Islet of Langerhans (tissue), 1 donor: ENCODE measurements around the gene ANKRD16.
"Not testable (repeated sequence)": the region's sequence is repeated elsewhere in the genome, so short reads cannot be mapped to it uniquely, and the experiment has no call there.

ENCODE experiments used
- FAIRE-seq: peaks from one replicate; lab custom pipeline; 2011; peaks lifted over from hg19 to GRCh38; lab: Jason Lieb, UNC

ANKRD16 gene

DNA sequence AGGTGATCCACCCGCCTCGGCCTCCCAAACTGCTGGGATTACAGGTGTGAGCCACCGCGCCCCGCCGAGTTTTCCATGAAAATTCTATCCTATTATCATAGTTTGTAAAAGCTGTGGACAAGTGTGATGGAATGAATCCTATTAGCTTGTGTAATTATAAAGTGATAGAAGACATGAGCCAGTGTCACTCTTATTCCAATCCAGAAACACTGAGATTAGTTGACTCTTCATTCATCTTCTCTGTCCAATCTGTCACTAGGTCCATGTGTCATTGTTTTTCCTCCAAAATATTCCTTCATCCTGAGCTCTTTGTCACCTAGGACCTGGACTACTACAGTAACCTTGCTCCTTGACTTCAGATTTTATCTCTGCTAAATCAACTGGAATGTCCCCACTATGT is 13.9 kb upstream of the ANKRD16 start:
- FAIRE-seq: no peak

DNA sequence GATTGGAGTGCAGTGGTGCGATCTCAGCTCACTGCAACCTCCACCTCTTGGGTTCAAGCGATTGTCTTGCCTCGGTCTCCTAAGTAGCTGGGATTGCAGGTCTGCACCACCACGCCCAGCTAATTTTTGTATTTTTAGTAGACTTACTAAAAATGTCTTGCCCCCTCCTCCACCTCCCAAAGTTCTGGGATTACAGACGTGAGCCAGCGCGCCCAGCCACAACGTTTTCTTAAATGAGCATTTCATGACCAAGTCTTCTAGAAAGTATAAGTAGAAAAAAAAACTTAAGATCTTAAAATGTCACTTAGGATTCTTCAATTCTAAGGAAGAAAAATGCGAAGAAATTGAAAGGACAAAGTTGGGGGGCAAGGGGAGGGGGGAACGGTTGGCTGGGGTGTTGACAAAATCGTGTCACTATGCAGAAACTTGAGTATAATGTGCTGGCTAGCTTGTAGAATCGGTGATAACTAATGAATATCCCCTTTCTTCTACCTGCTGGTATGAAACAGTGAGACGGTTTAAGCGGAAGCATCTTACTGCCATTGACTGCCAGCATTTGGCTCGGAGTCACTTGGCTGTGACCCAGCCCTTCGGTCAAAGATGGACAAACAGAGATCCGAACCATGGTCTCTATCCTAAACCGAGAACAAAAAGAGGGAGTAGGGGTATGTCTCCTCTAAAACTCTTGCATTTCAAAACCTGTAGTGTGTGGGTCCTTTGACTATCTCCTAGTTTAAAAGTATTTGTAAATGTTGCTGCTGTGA is 13.0 kb upstream of the ANKRD16 start:
- no peak for FAIRE-seq

DNA sequence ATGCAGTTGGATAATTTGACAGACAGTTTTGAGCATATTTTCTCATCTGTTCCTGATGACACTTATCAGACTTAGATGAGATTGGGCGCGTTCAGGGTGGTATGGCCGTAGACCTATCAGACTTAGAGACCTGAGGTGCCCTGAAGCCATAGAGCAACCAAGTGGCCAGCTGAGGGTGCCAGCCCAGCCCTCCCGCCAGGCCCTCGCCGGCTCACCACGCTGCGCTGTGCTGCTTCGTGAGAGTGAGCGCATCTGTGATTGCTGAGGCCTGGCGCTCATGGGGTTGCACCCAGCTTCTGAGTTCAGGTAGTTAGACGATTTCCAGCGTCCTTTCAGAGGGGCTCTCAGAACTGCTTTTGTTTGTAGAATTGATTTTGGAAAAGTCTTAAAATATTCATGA is 10.6 kb upstream of the ANKRD16 start:
- FAIRE-seq: no peak

DNA sequence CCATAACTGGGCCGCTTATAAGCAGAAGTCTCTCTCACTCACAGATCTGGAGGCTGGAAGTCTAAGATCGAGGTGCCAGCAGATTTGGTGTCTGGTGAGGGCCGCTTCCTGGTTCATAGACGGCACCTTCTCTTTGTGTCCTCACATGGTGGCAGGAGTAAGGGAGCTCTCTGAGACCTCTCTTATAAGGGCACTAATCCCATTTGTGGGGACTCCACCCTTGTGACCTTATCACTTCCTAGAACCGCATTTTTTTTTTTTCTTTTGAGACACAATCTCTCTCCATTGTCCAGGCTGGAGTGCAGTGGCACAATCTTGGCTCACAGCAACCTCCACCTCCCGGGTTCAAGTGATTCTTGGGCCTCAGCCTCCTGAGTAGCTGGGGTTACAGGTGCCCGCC is 8.5 kb upstream of the ANKRD16 start:
- FAIRE-seq: no peak

DNA sequence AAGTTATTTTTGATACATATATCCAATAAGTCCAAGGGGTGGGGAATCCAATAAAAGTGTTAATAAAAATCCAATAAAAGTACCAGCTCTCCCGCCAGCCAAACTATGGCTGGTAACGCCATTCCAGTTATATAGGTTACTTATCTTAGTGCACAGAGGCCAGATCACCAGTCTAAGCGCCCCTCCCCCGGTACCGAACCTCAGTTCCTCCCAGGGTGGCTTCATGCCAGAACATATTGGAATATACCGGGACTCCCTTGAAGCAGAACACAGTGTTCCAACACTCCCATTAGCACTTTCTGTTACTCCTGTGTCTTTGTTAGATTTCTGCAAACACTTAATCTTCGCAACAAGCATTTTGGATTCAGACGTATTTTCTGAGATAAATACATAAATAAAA is 7.8 kb upstream of the ANKRD16 start:
- FAIRE-seq: no peak

DNA sequence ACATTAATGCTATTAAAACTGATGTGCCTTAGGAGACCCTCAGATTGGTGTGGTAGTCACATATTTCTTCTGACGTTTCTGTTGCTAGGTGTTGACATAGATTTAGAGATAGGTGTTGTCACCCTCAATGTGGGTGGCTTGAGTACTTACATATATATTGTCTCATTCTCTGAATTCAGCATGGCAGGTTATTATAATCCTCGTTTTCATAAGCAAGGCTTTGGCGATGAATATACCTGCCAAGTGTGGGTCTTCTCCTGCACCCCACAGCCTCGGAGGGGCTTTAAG is 7.3 kb upstream of the ANKRD16 start:
- FAIRE-seq: no peak

DNA sequence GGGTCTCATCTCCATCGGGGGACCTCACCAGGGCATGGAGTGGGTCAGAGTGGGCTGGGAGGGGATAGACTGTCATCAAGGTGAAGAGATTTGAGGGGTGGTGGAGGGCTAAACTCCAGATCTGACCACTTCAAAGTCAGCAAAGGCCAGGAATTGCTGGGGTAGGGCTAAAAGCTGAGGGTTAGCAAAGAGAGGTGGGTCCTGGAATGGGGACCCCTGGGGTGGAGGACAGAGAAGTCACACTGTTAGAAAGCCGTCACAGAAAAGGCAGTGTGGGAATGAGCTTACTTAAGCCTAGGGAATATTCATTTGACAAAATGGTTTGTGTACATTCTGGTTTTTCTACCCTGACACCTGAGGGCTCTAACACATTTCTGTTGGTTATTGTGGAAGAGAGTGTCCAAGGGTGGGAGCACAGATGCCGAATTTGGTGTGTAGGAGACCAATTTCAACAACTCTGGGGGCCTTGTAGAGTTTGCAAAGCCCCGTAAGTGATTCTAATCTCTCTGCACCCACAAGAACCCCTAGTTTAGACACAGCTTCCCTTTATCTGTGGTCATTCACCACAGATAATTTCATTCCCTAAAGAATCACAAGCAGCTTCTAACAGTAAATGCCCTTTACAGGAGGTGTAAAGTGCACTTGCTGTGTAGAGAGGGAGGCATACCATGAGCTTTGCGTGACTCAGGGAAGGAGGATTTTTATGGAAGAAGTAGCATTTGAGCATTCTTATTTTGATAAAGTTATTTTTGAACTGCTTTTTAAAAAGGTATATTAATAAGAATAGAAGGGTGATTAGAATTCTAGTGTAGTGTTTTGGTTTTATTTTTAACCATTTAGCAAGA is 6.7 kb upstream of the ANKRD16 start:
- FAIRE-seq: no peak

DNA sequence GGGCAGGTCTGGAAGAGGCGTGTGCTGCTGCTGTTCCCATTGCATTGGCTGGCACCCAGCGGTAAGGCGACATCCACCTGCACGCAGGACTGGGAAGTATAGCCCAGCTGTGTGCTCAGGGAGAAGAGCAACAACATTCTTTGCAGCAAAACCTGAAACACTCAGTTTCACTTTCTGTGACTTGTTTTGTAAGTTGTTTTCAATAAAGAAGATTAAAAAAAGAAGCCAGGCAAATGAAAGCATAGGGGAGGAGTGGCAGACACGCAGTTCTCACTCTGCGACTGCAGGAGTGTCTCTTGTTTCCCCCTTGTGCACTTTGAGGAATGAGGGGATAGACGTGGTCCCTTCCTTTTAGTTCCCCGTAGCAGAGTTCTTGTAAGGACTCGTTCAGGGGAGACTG is 6.1 kb upstream of the ANKRD16 start:
- FAIRE-seq: no peak

DNA sequence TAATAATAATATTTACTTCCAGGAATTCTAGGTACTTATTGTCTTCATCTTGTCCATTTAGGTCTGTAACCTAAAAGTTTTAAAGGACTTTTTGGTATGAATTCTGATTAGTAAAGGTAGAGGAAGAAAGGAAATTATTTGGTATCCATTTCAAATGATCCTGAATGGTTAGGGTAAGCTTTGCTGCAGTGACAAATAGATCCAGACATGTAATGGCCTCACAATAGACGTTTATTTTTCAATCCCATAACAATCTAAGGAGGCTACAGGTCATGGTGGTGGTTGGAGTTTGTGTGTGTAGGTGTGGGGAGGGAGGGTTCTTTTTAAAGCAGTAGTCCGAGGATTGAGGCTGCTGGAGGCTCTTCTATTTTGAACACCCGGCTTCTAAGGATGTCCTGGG is 5.7 kb upstream of the ANKRD16 start:
- FAIRE-seq: no peak

DNA sequence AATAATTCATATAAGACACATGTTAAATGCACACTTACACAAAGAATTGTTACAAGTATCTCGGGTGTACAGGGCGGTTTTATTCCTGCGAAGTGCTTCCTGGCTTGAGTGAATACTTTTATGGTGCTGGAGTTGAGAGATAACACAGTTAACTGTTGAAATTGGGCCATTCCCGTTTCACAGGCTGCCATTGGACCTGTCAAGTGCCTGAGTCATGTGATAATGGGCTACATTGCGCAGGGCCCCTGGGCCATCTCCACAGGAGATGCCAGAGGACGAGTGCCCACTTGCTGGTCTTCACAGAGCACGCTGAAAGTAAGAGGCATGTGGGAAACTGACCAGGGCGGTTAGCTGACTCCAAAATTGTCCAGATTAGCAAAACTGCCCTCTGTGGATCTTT is 5.2 kb upstream of the ANKRD16 start:
- no peak for FAIRE-seq

DNA sequence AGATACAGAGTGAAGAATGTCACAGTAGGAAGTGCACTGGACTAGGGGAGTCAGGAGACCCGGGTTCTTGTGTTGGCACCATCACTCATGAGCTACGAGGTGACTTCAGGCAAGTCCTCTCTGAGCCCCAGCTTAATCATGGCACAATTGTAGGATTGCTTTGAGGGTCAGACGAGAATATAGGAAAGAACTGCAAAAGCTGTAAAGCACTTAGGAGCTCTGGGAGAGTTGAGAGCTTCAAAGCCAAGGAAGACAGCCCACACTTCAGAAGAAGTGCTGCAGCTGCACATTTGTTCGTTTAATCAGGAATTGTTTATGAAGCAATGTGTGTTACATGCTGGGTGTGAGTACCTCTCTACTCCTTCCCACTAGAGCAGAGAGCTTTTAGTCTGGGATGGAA is 4.7 kb upstream of the ANKRD16 start:
- FAIRE-seq: no peak

DNA sequence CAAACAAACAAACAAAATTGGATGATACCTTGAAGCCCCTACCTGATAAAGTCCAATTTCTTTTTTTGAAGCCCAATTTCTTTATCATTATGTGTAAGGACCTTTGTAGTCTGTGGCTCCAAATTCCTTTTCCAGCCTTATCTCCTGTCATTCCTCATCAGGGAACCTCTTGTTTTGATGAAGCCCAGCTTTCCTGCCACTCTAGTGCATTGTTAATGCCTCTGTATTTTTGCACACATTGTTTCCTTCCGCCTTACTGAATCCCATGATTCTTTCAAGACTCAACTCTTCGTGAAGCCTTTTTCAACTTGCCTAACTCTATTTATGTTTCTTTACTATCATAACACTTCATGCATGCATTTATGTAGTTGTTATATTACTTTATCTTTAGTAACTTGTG is 3.6 kb upstream of the ANKRD16 start:
- FAIRE-seq: no peak

DNA sequence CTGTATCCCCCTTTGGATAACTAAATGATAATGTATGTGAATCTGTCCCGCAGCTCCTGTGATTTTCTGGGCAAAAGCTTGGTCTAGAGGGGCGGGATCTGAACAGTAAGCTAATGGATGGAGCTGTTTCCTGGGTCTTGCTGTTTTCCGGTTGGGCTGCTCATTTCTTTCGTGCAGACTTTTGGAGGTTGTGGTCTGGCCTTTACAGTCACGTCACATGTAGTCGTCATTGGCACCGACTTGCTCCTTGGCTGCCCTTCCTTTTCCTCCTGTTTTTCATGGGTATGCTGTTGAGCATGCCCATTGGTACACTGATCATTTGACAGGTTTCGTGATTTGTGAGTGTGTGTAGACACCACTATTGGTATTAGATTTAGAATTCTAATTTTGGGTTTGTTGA is 2.3 kb upstream of the ANKRD16 start:
- no peak for FAIRE-seq

DNA sequence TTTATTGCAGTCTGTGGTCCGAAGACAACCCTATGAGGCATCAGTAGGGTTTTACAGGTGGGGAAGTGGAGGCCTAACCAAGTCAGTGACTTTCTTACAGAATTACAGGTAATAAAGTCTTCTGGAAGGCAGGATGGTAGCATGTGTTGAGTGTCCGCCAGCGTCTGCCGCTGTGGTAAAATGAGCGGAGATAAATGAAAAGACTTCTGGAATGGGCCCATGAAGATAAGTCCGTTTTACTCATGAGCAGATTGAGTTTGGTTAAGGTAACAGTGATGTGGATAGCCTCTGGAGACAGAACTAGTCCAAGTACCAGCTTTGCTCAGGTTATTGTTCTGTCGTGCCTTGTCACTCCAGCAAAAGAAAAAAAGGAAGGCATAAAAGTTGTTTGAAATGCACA is 1.3 kb upstream of the ANKRD16 start:
- FAIRE-seq: no peak

DNA sequence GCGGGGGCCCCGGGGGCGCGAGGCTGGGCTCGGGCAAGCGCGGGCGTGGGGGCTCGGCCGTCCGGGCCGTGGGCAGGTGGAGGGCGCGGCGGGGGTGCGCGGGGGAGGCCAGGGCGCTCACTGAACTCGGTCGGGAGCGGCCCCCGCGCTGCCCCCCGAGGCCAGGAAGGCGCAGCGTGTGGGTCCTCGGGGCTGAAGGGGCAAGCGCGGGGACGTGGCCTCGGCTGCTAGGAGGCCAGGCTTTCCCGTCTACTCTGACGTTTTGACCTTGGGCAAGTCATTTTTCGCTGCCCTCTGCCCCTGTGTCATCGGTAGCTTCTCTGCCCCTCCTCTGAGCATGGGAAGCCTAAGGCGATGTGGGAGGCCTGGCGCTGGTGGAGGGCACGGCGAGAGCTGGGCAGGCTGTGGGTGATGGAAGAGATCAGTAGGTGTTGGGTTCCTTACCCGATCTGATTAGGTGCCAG is 791 bp upstream of the ANKRD16 start:
- FAIRE-seq: no peak

DNA sequence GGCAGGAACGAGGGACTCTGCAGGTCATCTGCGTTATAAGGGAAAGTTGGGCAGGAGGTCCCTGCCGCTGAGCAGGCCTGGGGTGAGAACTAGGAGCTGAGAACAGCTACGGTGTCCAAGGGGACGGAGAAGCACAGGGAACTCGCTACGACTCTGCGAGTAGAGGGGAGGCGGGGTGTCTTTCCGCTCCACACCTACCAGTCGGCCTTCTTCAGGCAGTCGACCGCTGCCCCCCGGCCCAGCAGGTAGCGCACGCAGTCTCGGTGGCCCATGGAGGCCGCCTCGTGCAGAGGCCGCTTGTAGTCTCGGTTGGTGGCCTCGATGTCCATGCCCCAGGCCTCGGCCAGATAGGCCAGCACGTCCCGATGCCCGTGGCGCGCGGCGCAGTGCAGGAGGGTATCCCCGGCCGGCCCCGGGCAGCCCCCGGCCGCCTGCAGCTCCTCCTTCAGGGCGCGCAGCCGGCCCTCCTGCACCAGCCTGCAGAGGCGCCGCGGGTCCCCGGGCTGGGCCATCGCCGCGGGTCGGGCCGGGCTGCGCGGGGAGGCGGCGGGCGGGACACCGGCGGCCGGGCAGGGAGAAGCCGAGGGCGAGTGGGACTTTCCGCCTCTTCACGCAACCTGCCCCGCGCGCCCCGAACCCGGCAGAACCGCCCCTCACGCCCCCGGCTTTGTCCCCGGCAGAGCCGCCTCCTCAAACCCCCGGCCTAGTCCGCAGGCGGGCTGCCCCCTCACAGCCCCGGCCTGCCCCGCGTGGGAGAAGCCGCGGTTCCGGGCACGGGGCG is 660 bp downstream of the ANKRD16 start:
- no peak for FAIRE-seq

DNA sequence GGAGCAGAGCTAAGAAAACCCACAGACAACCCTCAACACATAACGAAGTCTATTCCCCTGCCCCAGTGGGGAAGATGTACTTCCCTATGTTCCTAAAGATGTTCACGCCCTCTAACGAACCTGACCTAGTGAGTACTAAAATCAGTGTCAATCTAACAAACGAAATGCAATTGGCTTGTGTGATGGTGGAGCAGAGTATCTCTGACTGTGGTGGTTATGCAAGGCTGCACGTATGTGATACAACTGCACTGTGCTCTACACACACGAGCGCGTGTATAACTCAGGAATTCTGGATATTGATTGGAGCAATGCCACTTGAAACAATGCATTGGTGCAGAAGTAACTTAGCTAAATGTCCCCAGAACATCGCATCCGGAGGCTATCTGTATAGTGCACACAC is 1.3 kb downstream of the ANKRD16 start:
- FAIRE-seq: no peak

DNA sequence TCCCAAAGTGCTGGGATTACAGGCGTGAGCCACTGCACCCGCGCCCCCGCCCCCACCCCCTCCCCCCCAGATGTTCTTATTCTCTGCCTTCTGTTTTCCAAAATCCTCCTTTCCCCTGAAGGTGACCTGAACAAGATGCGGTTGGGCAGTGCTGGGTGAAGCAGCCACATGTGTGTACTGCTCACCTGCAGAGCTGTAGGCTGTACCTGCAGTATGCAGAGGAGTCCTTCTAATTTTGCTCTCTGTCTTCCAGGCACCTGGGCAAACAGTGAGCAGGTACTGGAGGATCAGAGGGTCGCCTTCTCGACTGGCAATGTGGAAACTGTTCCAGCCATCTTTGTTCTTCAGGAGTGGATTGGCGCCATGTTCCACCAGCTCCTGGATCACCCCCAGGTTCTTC is 2.1 kb downstream of the ANKRD16 start:
- no peak for FAIRE-seq

DNA sequence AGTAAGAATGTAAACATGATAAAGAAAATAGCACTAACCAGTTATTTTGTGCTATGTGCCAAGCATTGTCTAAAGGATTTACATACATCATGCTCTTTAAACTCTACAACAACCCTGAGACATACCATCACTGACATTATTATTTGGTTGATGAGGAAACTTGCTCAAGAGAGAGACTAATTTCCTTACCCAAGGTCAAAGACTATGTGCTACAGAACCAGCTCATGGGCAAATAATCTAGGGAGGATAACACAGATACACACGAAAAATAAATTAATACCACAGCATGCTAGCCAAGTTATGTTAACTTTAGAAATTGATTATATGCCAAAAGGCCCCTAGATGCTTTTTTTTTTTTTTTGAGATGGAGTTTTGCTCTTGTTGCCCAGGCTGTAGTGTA is 2.7 kb downstream of the ANKRD16 start:
- no peak for FAIRE-seq

DNA sequence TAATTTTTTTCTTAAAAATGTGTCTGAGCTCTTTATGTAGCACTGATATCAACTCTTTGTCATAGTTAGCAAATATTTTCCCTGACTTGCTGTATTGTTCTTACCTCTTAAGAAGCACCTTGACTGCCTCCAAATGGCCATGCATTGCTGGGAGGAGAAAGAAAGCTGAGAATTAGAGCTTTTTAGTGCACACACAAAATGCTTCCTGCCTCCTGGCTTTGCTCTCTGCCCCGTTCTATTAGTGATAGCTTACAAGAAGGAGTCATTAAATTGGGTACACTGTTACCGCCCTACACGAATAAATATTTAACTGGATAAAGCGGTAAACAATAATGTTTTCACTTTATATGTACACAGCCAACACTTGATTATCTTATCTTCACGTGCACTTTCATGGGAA is 4.1 kb downstream of the ANKRD16 start:
- FAIRE-seq: no peak

DNA sequence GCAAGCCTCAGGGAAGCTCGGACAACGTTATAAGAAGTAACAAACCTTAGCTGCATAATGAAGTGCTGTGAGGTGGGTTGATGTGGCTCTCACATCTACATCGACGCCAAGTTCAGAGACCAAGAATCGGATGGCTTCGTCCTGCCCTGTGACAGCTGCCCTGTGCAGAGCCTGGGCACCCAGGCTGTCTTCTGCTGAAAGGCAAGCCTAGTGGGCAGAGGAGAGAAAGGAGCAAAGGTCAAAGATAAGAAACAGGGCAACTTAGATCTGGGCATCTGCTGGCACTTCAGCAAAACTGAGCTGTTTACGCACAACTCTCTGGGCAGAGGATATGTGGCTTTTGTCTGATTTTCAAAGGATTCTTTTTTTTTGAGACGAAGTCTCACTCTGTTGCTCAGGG is 6.7 kb downstream of the ANKRD16 start:
- FAIRE-seq: no peak

DNA sequence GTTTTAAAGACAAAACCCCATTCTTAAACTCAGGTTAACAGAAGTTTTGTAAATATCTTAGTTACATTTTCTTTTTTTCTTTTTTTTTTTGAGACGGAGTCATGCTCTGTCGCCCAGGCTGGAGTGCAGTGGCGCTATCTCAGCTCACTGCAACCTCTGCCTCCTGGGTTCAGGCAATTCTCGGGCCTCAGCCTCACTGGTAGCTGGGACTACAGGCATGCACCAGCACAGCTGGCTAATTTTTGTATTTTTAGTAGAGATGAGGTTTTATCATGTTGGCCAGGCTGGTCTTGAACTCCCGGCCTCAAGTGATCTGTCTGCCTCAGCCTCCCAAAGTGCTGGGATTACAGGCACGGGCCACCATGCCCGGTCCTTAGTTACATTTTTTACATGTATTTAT is 12.7 kb downstream of the ANKRD16 start:
- not testable (repeated sequence) for FAIRE-seq

DNA sequence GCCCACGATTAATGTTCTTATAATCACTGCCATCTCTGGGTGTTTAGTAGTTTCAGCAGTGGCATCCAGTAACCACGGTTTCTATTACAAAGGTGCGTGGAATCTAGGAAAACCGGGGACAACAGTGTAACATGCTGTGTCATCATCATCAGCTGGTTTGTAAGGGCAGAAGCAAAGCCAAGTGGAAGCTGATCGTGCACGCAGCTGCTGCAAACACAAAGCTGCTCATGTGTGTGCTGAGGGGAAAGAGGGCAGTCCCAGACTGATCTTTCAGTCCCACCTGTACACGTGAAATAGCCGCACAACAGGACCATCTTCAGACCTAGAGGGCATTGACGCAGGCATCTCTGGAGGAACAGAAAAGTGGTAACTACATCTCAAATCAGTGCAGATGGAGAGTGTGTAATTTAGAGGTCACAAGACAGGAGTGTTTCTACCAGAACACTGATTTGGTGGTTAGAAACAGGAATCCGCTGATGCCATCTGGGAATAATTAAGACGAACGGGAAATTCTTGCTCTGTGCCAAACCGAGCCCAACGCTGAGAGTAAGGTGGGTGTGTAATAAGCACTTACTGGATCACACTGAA is 13.4 kb downstream of the ANKRD16 start:
- FAIRE-seq: peak; percentile 87
